Adrenal gland (tissue), 12 donors: Measurements from ENCODE around the gene ANO7. TPM values are rescaled to one million over a fixed set of nuclear protein-coding genes. Genes with fewer than 3 reads are reported as not detected.
A peak's percentile ranks its signal among the peaks of the same experiment; 100 is the strongest.

Experiments used
- DNase-seq, 7 donors: peaks; one replicate each; pipeline ENCODE4 v3.0.0-alpha.2; 2019 to 2020
- H3K27ac ChIP-seq, 5 donors: fragments of 200-600 bp; sonication (generic) in 4 of 5; 1 replicate in 3 of 5; 2 replicates in 2 of 5; pipeline versions ENCODE4 v1.5.1 to v1.8.0; 2016 to 2020; ENCODE audit warnings: mild to moderate bottlenecking in 1 of 5
- H3K27me3 ChIP-seq: fragments of 200-600 bp; 2 replicates; pipeline ENCODE4 v1.8.0; 2021
- H3K36me3 ChIP-seq, 2 donors: fragments of 200-600 bp; replicated peaks in 1 of 2; 1 replicate in 1 of 2; 2 replicates in 1 of 2; pipeline versions ENCODE4 v1.5.1 to v1.8.0; 2018 to 2022
- H3K4me1 ChIP-seq, 2 donors: fragments of 200-600 bp; replicated peaks in 1 of 2; 1 replicate in 1 of 2; 2 replicates in 1 of 2; pipeline versions ENCODE4 v1.5.1 to v1.8.0; 2018 to 2021
- H3K4me3 ChIP-seq, 4 donors: fragments of 200-600 bp; sonication (generic) in 3 of 4; one replicate each; pipeline ENCODE4 v1.5.1; 2016 to 2018
- H3K9me3 ChIP-seq, 3 donors: fragments of 200-600 bp; sonication (generic) in 1 of 3; replicated peaks in 1 of 3; 1 replicate in 2 of 3; 2 replicates in 1 of 3; pipeline versions ENCODE4 v1.5.1 to v1.8.0; 2016 to 2021
- POLR2A ChIP-seq, 2 donors: fragments of 450-650 bp; IDR thresholded peaks; one replicate each; pipeline ENCODE4 v1.6.1; 2017; ENCODE audit warnings: antibody characterized with exemption in 2 of 2, mild to moderate bottlenecking in 2 of 2, moderate library complexity in 1 of 2
- WGBS, 4 donors: extraction: QIAGEN DNeasy Blood & Tissue Kit in 2 of 4; methylation state at CpG; one replicate each; pipeline versions ENCODE4 v1.1.5 to v1.1.7; 2013 to 2017; 5-methylcytosine and 5-hydroxymethylcytosine counted together
- intact Hi-C, 2 donors: fragments of 100-400 bp; cut with DNase I; formaldehyde crosslinking; loops; one replicate each; pipeline versions ENCODE4 v1.14.1 to v1.15.0; 2022 to 2023
- polyA plus RNA-seq, 3 donors: library from polyadenylated mRNA; stranded (reverse); fragments of 200-250 nt in 2 of 3; fragments of 350-450 nt in 1 of 3; fragmentation: Illumina TruSeq in 1 of 3; extraction: RNeasy Lipid Tissue Mini Kit (QIAGEN cat#74804) in 1 of 3; gene quantifications; one replicate each; pipeline ENCODE4 v1.2.3, GENCODE V29; 2013 to 2014
- total RNA-seq, 9 donors: library from RNA; depleted of rRNA in 4 of 9; stranded (reverse); fragments of >200 nt in 4 of 9; fragments of 120-200 nt in 1 of 9; fragmentation: NEBNext Ultra II Directional in 1 of 9; extraction: Animal tissue kit (Norgen Biotek cat#: 25700) in 1 of 9; gene quantifications; one replicate each; pipeline versions ENCODE4 v1.1.0 to v1.2.4, GENCODE V29; 2013 to 2023
- TF ChIP-seq, protein P1 (sequence below), 6 experiments: fragments of 450-650 bp in 4 of 6; fragments of 200-600 bp in 2 of 6; sonication (generic) in 1 of 6; IDR thresholded peaks; 1 replicate in 5 of 6; 2 replicates in 1 of 6; pipeline versions ENCODE4 v1.5.1 to v1.8.0; 2016 to 2021; ENCODE audit warnings: antibody characterized with exemption in 6 of 6, mild to moderate bottlenecking in 2 of 6, moderate library complexity in 1 of 6
- donor health status: healthy with polysubstance abuse.
- donor health status: Bipolar disorder and iron deficiency.
- donor health status: DM: yes; HTN: yes; CAD: no.
- donor health status: DM: no; HTN: no; CAD: no.
- donor health status: DM: no; HTN: no; CAD: no.
- donor health status: DM: yes; HTN: yes; CAD: no.

ANO7 gene
- total and polyA plus RNA-seq, 12 donors = 0.48 to 5.1 (median 1.8) TPM

DNA sequence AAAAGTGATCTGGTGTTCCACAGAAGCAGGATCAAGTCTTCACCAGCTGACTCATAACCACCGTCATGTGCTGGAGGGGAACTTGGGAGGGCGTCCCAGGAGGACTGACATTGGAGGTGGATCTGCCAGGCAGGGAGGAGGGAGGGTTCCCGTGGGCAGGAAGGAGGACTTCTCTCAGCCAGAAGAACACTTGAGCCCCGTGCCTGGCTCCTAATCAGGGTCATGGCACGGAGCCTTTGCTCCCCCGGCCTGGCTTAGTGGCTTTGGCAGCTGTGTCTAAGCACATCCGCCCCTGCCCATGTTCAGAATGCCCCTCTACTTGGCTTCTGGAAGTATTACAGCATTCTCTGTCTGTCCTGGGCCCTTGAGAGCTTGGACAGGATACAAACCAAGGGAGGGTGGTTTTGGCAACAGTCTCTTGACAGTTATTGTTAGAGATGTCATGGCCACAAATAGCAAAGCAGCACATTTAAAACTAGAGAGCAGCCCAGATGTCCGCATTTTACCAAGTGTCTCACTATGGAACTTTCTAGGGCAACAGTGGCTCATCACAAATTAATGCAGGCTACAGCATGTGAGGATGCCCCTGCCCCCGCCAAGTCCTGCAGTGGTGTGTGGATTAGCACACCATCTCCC is 26.7 kb upstream of the ANO7 start:
- intact Hi-C loops = no loop called here
- Histone ChIP-seq H3K36me3 (peaks cover 0 to 58% of the 10 kb centered on the region in 2 donors), H3K27ac (peak overlapping the region; percentile 48 to 88 (median 61)), H3K27me3 (no peaks in the 10 kb centered on the region), H3K4me3 (no peak overlapping the region), H3K9me3 (no peaks in the 10 kb centered on the region), H3K4me1 (peaks cover 8 to 12% of the 10 kb centered on the region in 2 donors)
- TF ChIP-seq, protein P1, sequence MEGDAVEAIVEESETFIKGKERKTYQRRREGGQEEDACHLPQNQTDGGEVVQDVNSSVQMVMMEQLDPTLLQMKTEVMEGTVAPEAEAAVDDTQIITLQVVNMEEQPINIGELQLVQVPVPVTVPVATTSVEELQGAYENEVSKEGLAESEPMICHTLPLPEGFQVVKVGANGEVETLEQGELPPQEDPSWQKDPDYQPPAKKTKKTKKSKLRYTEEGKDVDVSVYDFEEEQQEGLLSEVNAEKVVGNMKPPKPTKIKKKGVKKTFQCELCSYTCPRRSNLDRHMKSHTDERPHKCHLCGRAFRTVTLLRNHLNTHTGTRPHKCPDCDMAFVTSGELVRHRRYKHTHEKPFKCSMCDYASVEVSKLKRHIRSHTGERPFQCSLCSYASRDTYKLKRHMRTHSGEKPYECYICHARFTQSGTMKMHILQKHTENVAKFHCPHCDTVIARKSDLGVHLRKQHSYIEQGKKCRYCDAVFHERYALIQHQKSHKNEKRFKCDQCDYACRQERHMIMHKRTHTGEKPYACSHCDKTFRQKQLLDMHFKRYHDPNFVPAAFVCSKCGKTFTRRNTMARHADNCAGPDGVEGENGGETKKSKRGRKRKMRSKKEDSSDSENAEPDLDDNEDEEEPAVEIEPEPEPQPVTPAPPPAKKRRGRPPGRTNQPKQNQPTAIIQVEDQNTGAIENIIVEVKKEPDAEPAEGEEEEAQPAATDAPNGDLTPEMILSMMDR (IDR thresholded peaks at IDR 0.05) = no peak
- peak in 1 of 2 donors; percentile 35 for TF ChIP-seq POLR2A (IDR thresholded peaks at IDR 0.05)
- DNase-seq = peak; percentile 70 to 91 (median 89)
- WGBS, 4 donors = 29 to 49% (median 36%) methylated on average over 8 to 9 of the region's 9 CpGs

DNA sequence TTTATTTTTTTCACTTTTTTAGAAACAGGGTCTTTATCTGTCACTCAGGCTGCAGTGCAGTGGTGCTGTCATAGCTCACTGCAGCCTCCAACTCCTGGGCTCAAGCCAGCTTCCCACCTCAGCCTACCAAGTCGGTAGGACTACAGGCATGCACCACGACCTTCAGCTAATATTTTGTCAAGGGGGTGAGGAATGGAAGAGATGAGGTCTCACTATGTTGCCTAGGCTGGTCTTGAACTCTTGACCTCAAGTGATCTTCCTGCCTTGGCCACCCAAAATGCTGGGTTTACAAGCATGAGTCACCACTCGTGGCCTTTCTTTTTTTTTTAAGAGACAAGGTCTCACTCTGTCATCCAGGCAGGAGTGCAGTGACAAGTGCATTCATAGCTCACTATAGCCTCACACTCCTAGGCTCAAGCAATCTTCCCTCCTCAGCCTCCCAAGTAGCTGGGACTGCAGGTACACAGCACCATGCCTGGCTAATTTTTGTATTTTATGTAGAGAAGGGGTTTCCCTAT is 24.8 kb upstream of the ANO7 start:
- Histone ChIP-seq H3K4me3 (no peak overlapping the region), H3K27me3 (no peaks in the 10 kb centered on the region), H3K36me3 (peaks cover 0 to 61% of the 10 kb centered on the region in 2 donors), H3K4me1 (peaks cover 8 to 12% of the 10 kb centered on the region in 2 donors), H3K9me3 (no peaks in the 10 kb centered on the region), H3K27ac (no peak overlapping the region)
- no peak for DNase-seq
- WGBS, 4 donors = 33 to 47% (median 39%) methylated on average over 3 of the region's 3 CpGs
- intact Hi-C loops = no loop called here
- no peak for TF ChIP-seq POLR2A (IDR thresholded peaks at IDR 0.05)
- TF ChIP-seq, protein P1 (IDR thresholded peaks at IDR 0.05) = no peak

DNA sequence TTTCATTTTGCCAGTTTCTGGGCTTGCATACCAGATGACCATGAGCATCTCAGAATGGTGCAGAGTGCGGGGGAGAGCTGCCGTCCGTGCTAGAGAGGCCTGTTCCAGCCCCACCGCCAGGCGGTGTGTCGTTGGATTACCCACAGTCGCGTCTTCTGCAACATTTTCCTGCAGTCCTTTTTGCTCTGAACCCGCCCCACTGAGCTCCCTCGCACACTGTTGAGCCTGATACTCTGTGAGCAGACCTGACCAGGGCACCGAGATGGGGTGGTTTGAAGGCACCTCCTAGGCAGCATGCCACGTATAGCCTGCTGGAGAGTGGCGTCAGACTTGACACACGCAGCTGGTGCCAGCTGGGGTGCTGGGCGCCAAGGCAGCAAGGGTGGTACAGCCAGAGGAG is 20.1 kb upstream of the ANO7 start:
- Histone ChIP-seq H3K27me3 (no peaks in the 10 kb centered on the region), H3K4me1 (no peaks in the 10 kb centered on the region), H3K27ac (no peak overlapping the region), H3K36me3 (peaks cover 0 to 77% of the 10 kb centered on the region in 2 donors), H3K9me3 (peaks cover 0 to 13% (median 0%) of the 10 kb centered on the region in 3 donors), H3K4me3 (no peak overlapping the region)
- intact Hi-C loops = no loop called here
- TF ChIP-seq, protein P1 (IDR thresholded peaks at IDR 0.05) = no peak
- TF ChIP-seq POLR2A (IDR thresholded peaks at IDR 0.05) = no peak
- WGBS, 4 donors = 93 to 100% (median 96%) methylated on average over 5 to 15 of the region's 15 CpGs
- no peak for DNase-seq

DNA sequence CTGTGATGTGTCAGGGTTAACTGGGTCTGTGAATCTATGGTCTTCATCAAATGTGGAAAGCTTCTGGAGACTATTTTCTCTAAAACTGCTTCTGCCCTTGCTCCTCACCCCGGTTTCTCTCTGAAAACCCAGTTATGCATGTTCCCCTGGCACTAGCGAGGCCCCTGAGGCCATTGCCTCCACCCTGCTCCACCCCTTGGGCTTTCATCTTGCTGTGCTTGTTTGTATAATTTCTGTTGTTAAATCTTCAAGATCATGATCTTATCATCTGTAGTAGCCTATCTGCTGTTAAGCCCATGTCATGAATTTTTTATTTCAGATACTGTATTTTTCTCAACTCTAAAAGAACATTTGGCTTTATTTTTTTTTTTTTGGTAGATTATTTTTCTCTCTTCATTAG is 14.9 kb upstream of the ANO7 start:
- no peak overlapping the region for H3K4me3 ChIP-seq
- intact Hi-C loops = no loop called here
- H3K27me3 ChIP-seq = no peaks in the 10 kb centered on the region
- TF ChIP-seq POLR2A (IDR thresholded peaks at IDR 0.05) = no peak
- TF ChIP-seq, protein P1 (IDR thresholded peaks at IDR 0.05) = no peak
- peaks cover 0 to 61% of the 10 kb centered on the region in 2 donors for H3K36me3 ChIP-seq
- H3K4me1 ChIP-seq = no peaks in the 10 kb centered on the region
- H3K27ac ChIP-seq = no peak overlapping the region
- DNase-seq = no peak
- peaks cover 0 to 13% (median 0%) of the 10 kb centered on the region in 3 donors for H3K9me3 ChIP-seq
- 89 to 95% (median 92%) methylated on average over 2 of the region's 2 CpGs for WGBS, 4 donors
